RKO (cell line): ENCODE results near the gene GABRG3.
A peak's percentile ranks its signal among the peaks of the same experiment; 100 is the strongest.

ENCODE experiments used
- DNase-seq: peaks from one replicate; pipeline ENCODE4 v3.0.0-alpha.2; 2016; ENCODE audit warnings: low spot score

Gene GABRG3

GRCh38 chr15:27418726-27419125 is 447.7 kb downstream of the GABRG3 start:
- DNase-seq = no peak

- no peak for DNase-seq
These were observed 452.0 kb downstream of the GABRG3 start for GRCh38 chr15:27422997-27423396.

GRCh38 chr15:27426805-27427204 is 455.8 kb downstream of the GABRG3 start:
- no peak for DNase-seq

GRCh38 chr15:27427276-27427675 is 456.3 kb downstream of the GABRG3 start:
- no peak for DNase-seq

- DNase-seq = no peak
These were observed 457.2 kb downstream of the GABRG3 start for GRCh38 chr15:27428151-27428550.

- DNase-seq = no peak
These were observed 458.6 kb downstream of the GABRG3 start for GRCh38 chr15:27429577-27429976.

- no peak for DNase-seq
These were observed 462.6 kb downstream of the GABRG3 start for GRCh38 chr15:27433604-27434003.

GRCh38 chr15:27438403-27439375 is 467.7 kb downstream of the GABRG3 start:
- DNase-seq = no peak

- DNase-seq = no peak
These were observed 470.1 kb downstream of the GABRG3 start for GRCh38 chr15:27441120-27441519.

GRCh38 chr15:27448234-27448633 is 477.3 kb downstream of the GABRG3 start:
- DNase-seq = no peak

- no peak for DNase-seq
These were observed 478.0 kb downstream of the GABRG3 start for GRCh38 chr15:27448986-27449385.

- no peak for DNase-seq
These were observed 479.0 kb downstream of the GABRG3 start for GRCh38 chr15:27449941-27450340.

- peak; percentile 66 for DNase-seq
These were observed 483.5 kb downstream of the GABRG3 start for GRCh38 chr15:27454281-27455075.

- no peak for DNase-seq
These were observed 485.8 kb downstream of the GABRG3 start for GRCh38 chr15:27456807-27457206.

- no peak for DNase-seq
These were observed 486.8 kb downstream of the GABRG3 start for GRCh38 chr15:27457766-27458165.

- no peak for DNase-seq
These were observed 487.5 kb downstream of the GABRG3 start for GRCh38 chr15:27458345-27459084.

- DNase-seq = no peak
These were observed 488.9 kb downstream of the GABRG3 start for GRCh38 chr15:27459836-27460235.

GRCh38 chr15:27461181-27461580 is 490.2 kb downstream of the GABRG3 start:
- no peak for DNase-seq

GRCh38 chr15:27463525-27464088 is 492.6 kb downstream of the GABRG3 start:
- DNase-seq = no peak

GRCh38 chr15:27464941-27465612 is 494.1 kb downstream of the GABRG3 start:
- no peak for DNase-seq

GRCh38 chr15:27466758-27467157 is 495.8 kb downstream of the GABRG3 start:
- DNase-seq = no peak
